ENCODE data around the gene TRAF2.
A peak's percentile ranks its signal among the peaks of the same experiment; 100 is the strongest.

Gene TRAF2

GRCh38 chr9:136949817-136950655, 63.7 kb downstream of the TRAF2 start:
- peak; percentile 96 for DNase-seq

- no peak for DNase-seq
Measured at GRCh38 chr9:136950656-136951276, 64.5 kb downstream of the TRAF2 start.

- no peak for DNase-seq
Measured at GRCh38 chr9:136951541-136952320, 65.4 kb downstream of the TRAF2 start, which contains the start of gene LCN12. TSS of gene LCN12 (plus strand) at chr9:136952273. CDS start at chr9:136952328, 55 bp downstream.

DNA sequence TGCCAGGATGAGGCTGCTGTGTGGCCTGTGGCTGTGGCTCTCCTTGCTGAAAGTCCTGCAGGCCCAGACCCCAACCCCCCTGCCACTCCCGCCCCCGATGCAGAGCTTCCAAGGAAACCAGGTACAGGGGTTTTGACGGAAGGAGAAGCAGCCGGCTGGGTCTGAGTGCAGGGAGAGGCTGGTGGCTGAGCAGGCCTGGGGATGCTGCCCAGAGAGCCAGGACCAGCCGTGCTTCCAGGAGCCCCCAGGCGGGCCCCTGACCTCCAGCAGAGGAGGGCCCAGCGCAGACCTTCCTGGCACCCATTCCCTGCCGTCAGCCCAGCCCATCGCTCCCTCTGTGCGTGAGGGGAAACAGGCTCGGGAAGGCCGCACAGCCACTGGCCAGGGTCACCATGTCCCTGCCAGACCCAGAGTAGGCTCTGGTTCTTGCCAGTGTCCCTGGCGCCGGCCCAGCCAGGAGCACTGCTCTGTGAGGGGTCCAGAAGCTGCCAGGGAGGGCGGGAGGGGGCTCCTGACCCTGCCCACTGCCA, 66.1 kb downstream of the TRAF2 start:
- DNase-seq: no peak

DNA sequence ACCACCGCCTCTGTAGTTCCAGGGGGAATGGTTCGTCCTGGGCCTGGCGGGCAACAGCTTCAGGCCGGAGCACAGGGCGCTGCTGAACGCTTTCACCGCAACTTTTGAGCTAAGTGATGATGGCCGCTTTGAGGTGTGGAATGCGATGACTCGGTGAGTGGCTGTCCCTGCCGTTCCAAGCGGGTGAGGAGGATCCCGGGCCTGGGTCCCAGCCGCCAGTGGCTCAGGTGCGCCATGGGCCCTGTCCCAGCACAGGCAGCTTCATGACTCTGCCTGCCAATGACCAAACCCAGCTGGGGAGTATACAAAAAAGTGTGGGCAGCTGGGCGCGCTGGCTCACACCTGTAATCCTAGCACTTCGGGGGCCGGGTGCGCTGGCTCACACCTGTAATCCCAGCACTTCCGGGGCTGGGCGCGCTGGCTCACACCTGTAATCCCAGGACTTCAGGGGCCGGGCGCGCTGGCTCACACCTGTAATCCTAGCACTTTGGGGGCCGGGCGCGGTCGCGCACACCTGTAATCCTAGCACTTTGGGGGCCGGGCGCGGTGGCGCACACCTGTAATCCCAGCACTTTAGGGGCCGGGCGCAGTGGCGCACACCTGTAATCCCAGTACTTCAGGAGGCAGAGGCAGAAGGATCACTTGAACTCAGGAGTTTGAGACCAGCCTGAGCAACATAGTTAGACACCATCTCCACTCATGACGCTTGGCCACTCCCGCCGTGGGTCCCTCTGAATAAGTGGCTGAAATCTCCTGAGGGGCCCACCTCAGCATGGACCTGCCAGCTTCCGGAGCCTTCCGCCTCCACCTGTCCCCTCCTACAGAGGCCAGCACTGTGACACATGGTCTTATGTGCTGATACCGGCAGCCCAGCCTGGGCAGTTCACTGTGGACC, 66.8 kb downstream of the TRAF2 start:
- DNase-seq: no peak

DNA sequence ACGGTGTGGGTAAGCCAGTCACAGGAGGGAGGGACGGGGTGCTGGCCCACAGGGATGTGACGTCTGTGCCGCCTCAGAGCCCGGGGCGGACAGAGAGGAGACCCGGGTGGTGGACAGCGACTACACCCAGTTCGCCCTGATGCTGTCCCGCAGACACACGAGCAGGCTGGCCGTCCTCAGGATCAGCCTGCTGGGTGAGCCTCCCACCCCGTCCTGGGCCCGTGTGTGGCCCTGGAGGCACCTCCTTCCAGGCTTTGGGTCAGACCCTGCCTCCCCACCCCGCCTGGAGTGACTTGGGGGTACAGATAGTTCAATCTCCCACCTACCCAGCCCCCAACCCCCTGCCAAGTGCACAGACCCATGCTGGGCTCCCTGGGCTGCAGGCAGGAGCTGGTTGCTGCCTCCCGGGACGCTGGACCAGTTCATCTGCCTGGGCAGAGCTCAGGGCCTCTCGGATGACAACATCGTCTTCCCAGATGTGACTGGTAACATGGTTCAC, 67.5 kb downstream of the TRAF2 start:
- DNase-seq: no peak

GRCh38 chr9:136954270-136955083, 68.2 kb downstream of the TRAF2 start:
- no peak for DNase-seq

DNA sequence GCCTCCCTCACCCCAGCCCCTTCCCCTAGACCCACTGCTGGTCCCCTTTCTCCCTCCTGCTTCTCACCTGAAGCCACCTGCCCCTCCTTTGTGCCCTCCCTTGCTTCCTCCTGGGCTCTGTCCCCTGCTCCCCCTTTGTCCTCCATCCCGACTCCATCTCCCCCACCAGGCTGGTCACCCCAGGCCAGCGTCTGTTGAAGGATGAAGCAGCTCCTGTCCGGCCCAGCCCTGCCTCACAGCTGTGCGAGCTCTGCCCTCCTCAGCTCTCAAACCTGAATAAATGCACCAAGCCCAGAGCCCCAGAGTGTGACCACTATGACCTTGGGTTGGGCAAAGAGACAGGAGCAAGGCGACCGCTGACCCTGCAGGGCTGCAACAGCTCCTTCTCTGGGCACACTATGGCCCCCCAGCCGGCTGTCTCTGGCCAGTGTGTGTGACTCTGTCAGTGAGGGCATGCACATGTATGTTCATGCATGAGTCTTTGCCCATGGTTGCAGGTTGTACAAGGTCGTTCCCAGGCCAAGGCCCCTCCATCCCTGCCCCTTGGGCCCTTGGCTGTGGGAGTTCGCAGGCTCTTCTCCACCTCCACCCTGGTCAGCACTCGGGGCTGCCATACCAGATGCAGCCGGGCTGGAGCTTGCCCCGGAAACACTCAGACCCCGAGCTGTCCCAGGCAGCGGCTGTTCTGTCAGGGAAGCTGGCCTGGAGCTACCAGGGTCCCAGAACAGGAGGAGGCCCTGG, 69.1 kb downstream of the TRAF2 start:
- no peak for DNase-seq

DNA sequence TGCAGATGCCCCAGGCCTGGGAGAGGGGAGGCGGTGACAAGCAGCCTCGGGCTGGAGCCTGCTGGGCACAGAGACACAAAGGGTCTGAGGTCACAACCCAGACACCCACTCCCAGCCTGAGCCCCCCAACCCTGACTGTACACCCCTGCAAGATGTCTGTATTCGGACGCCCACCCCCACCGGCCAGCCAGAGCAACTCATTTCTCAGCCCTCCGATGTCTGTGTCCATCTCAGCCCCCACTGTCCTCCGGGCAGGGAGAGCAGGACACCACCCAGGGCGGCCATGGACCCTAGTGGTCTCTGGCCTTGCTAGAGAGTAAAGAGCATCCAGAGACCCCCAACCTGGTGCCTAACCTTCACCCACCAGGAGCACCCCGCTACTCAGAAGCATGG, 69.6 kb downstream of the TRAF2 start:
- no peak for DNase-seq

DNA sequence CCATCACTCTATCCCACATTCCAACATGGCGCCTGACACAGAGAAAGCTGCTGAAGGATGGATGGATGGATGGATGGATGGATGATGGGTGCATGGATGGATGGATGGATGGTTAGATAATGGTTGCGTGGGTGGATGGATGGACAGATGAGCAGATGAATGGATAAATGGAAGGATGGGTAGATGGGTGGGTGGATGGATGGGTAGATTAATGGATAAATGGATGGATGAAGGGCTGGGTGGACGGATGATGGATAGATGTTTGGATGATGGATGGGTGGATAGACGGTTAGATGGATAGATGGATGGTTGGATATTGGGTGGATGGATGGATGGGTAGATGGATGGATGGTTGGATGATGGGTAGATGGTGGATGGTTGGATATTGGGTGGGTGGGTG, 70.3 kb downstream of the TRAF2 start:
- no peak for DNase-seq

- no peak for DNase-seq
Measured at GRCh38 chr9:136957461-136957860, 71.1 kb downstream of the TRAF2 start.

GRCh38 chr9:136957901-136958300, 71.6 kb downstream of the TRAF2 start:
- DNase-seq: no peak

DNA sequence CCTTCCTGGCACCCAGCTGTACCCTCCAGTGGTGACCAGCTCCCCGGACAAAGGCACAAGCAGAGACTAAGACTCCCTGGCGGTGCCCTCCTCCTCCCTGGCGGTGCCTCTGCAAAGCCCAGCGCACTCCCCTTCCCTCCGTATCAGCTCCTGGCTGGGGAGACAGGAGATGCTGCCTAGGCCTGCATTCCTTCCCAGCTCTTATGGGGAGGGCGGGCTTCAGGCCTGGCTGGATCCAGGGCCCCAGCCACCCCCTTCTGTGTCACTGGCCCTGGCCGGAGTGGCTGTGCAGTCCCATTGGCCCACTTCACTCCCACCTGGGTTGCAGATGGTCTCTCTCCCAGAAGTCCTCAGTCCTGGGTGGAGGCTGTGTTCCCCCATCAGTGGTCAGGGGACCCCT, 72.2 kb downstream of the TRAF2 start:
- DNase-seq: no peak

GRCh38 chr9:136958898-136959850, 72.9 kb downstream of the TRAF2 start:
- no peak for DNase-seq

- DNase-seq: no peak
Measured at GRCh38 chr9:136960212-136960937, 74.1 kb downstream of the TRAF2 start.

DNA sequence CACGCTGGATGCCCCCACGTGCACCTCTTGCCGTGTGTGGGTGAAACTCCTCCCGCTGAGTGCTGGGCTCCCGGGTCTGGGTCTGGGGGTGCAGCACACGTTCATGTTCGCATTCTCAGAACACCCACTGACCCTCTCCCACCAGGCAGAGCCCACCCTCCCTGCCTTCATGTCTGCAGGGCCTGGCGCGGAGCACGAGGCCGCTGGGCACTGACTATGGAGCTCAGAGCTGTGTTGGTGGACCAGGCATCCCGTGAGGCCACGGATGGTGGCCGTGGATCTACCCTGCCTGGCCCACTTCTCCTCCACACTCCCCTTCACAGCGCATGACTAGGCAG, 74.6 kb downstream of the TRAF2 start:
- DNase-seq: no peak

DNA sequence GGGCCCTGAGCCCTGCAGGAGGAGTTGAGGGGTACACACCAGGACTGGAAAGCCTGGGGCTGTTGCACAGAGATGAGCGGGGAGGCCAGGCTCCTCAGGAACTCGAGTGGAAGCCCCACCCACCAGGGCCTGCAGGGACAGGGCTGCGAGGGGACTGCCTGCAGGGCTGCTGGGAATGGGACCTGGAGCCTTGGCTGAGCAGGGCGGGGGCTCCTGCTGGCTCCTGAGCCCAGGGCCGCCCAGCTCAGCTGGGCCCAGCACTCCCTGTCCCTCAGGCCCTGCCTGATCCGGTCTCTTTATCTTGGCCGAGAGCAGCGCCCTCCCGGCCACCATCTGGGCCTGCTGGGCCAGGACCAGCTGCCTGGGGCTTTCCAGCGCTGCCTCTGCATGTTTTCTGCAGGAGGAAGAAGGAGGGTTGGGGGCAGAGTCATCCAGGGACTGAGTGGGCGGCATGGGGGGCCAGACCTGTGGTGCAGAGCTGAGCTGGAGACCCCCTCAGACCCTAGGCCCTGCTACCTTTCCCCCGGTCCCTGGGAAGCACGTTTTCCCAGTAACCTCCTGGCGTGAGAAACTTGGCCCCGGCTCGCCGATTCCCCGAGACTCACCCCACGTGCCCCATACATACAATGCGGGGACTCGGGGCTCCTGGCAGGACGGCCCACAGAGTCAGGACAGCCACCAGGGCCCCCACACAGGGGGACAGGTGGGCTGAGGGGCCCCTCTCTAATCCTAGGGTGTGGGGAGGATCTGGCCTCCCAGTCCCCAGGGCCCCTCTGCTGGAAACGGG, 75.2 kb downstream of the TRAF2 start:
- DNase-seq: no peak

DNA sequence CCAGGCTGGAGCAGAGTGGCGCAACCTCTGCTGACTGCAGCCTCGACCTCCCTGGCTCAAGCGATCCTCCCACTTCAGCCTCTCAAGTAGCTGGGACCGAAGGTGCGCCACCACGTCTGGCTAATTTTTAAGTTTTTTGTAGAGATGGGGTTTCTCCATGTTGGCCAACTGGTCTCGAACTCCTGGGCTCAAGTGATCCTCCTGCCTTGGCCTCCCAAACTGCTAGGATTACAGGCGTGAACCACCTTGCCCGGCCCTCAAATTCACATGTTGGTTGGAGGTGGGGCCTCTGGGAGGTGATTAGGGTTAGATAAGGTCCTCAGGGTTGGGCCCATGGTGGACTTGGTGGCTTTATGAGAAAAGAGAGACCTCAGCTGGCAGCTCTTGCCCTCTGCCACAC, 75.8 kb downstream of the TRAF2 start:
- no peak for DNase-seq

All from activated CD8-positive, alpha-beta memory T cell treated with anti-CD3 and anti-CD28 coated beads, Interleukin-2, amount 50 U/mL, for 48 hours (primary cell).